B cell (primary cell): Measurements from ENCODE around the gene CRYGN. TPM values are rescaled to one million over a fixed set of nuclear protein-coding genes. Genes with fewer than 3 reads are reported as not detected.

Source experiments
- ATAC-seq: fragments of 200-7000 bp; cut with Tn5 transposase; one replicate; pipeline ENCODE4 v1.10.0; 2021; ENCODE audit warnings: low read depth, mild to moderate bottlenecking, moderate number of reproducible peaks, moderate library complexity
- CTCF ChIA-PET: fragments of 350-600 bp; sonication (Branson Sonifier 250); formaldehyde crosslinking; loops from one replicate; lab custom pipeline; 2021; ENCODE audit warnings: antibody characterized with exemption, inconsistent platforms; lab: Charles Lee
- POLR2A ChIA-PET: fragments of 350-600 bp; sonication (Branson Sonifier 250); formaldehyde crosslinking; loops from one replicate; lab custom pipeline; 2021; ENCODE audit warnings: antibody characterized with exemption; lab: Charles Lee
- DNase-seq: peaks from one replicate; pipeline ENCODE4 v3.0.0; 2013
- H2AFZ ChIP-seq: 2 replicates; pipeline ENCODE4 v1.6.1; 2012; ENCODE audit warnings: mild to moderate bottlenecking, low read depth, low read length; ENCODE audit not compliant: insufficient read depth, poor library complexity, severe bottlenecking
- H3K27ac ChIP-seq, 2 donors: 1 replicate in 1 of 2; 2 replicates in 1 of 2; pipeline ENCODE4 v1.5.1; 2012 to 2013; ENCODE audit warnings: low read length in 2 of 2, mild to moderate bottlenecking in 2 of 2, moderate library complexity in 1 of 2
- H3K27me3 ChIP-seq, 4 experiments: fragments of 200-600 bp in 1 of 4; sonication (generic) in 1 of 4; replicated peaks in 1 of 4; 1 replicate in 2 of 4; 2 replicates in 2 of 4; pipeline versions ENCODE4 v1.6.1 to v1.7.0; 2013 to 2016; ENCODE audit warnings: low read length in 3 of 4, mild to moderate bottlenecking in 2 of 4, mixed read lengths in 1 of 4, moderate library complexity in 1 of 4; ENCODE audit not compliant: insufficient read depth in 4 of 4, control insufficient read depth in 3 of 4; ENCODE audit errors: control extremely low read depth in 1 of 4
- H3K36me3 ChIP-seq, 2 experiments: replicated peaks in 1 of 2; 1 replicate in 1 of 2; 2 replicates in 1 of 2; pipeline versions ENCODE4 v1.6.1 to v1.7.1; 2013; ENCODE audit warnings: low read length in 1 of 2; ENCODE audit not compliant: insufficient read depth in 2 of 2, control insufficient read depth in 1 of 2; ENCODE audit errors: control extremely low read depth in 1 of 2, extremely low read depth in 1 of 2
- H3K4me1 ChIP-seq, 2 donors: fragments of 200-600 bp in 1 of 2; sonication (generic) in 1 of 2; 1 replicate in 1 of 2; 2 replicates in 1 of 2; pipeline versions ENCODE4 v1.5.1 to v1.6.1; 2013 to 2017; ENCODE audit warnings: low read length in 2 of 2; ENCODE audit not compliant: control insufficient read depth in 2 of 2, insufficient read depth in 2 of 2
- H3K4me2 ChIP-seq: replicated peaks from 2 replicates; pipeline ENCODE3; 2012; ENCODE audit warnings: mild to moderate bottlenecking, low read depth, low read length; ENCODE audit not compliant: poor library complexity, severe bottlenecking
- H3K4me3 ChIP-seq, 5 experiments: fragments of 200-600 bp in 1 of 5; sonication (generic) in 1 of 5; 1 replicate in 3 of 5; 2 replicates in 2 of 5; pipeline versions ENCODE4 v1.5.1 to v1.7.0; 2011 to 2016; ENCODE audit warnings: low read length in 4 of 5, mild to moderate bottlenecking in 4 of 5, low read depth in 2 of 5, control low read depth in 1 of 5, moderate library complexity in 1 of 5; ENCODE audit not compliant: insufficient read depth in 1 of 5; ENCODE audit errors: control extremely low read depth in 1 of 5, extremely low read depth in 1 of 5
- H3K79me2 ChIP-seq: fragments of 200-600 bp; sonication (generic); one replicate; pipeline ENCODE4 v1.6.0; 2016; ENCODE audit warnings: low read length; ENCODE audit not compliant: control insufficient read depth, insufficient read depth
- H3K9ac ChIP-seq: fragments of 200-600 bp; sonication (generic); 2 replicates; pipeline ENCODE4 v1.6.1; 2017; ENCODE audit warnings: mild to moderate bottlenecking, low read length, moderate library complexity
- H3K9me3 ChIP-seq, 3 donors: one replicate each; pipeline versions ENCODE4 v1.6.1 to v1.7.1; 2013; ENCODE audit warnings: low read length in 2 of 3; ENCODE audit not compliant: control insufficient read depth in 2 of 3, insufficient read depth in 1 of 3; ENCODE audit errors: control extremely low read depth in 1 of 3
- H4K20me1 ChIP-seq: 2 replicates; pipeline ENCODE4 v1.6.0; 2012; ENCODE audit warnings: mild to moderate bottlenecking, low read length; ENCODE audit not compliant: insufficient read depth, control insufficient read depth, poor library complexity, severe bottlenecking
- H3K27ac Mint-ChIP-seq: one replicate; pipeline ENCODE4 v1.8.0; 2021; ENCODE audit warnings: mixed read lengths
- H3K27me3 Mint-ChIP-seq: one replicate; pipeline ENCODE4 v1.8.0; 2021; ENCODE audit warnings: mixed read lengths
- H3K4me1 Mint-ChIP-seq: one replicate; pipeline ENCODE4 v1.8.0; 2021; ENCODE audit warnings: mixed read lengths
- H3K4me3 Mint-ChIP-seq: one replicate; pipeline ENCODE4 v1.8.0; 2021; ENCODE audit warnings: mixed read lengths
- H3K9me3 Mint-ChIP-seq: one replicate; pipeline ENCODE4 v1.8.0; 2022; ENCODE audit warnings: mixed read lengths; ENCODE audit not compliant: insufficient read depth
- EZH2 ChIP-seq: IDR thresholded peaks from 2 replicates; pipeline ENCODE4 v1.6.1; 2012; ENCODE audit warnings: borderline replicate concordance, low read depth, mild to moderate bottlenecking, moderate library complexity, low read length; ENCODE audit not compliant: insufficient read depth, poor library complexity, severe bottlenecking
- WGBS: methylation state at CpG from one replicate; pipeline ENCODE4 v1.1.5; 2013; ENCODE audit warnings: missing lambda C conversion rate; ENCODE audit not compliant: insufficient coverage; 5-methylcytosine and 5-hydroxymethylcytosine counted together
- intact Hi-C: fragments of 100-400 bp; cut with micrococcal nuclease; formaldehyde crosslinking; loops from one replicate; pipeline ENCODE4 v1.10.0; 2022
- polyA plus RNA-seq: library from polyadenylated mRNA; depleted of rRNA; stranded (reverse); fragments of >200 nt; gene quantifications from 2 replicates; pipeline ENCODE4 v1.2.3, GENCODE V29; 2012
- total RNA-seq, 2 donors: library from RNA; stranded (reverse); fragments of 120-200 nt in 1 of 2; gene quantifications; 1 replicate in 1 of 2; 2 replicates in 1 of 2; pipeline versions ENCODE4 v1.2.3 to v1.2.4, GENCODE V29; 2013 to 2022
- TF ChIP-seq, protein P1 (sequence below): fragments of 200-600 bp; IDR thresholded peaks from one replicate; pipeline ENCODE4 v1.8.0; 2022; ENCODE audit warnings: antibody characterized with exemption, mild to moderate bottlenecking

The CRYGN gene
- total and polyA plus RNA-seq, 2 donors (not counting 1 experiment from before 2014, with no cell fraction given): not detected

- no peak for ATAC-seq
- 100% methylated on average over 1 of the region's 2 CpGs for WGBS
- POLR2A ChIA-PET: no interaction called here
- Histone ChIP-seq H3K79me2 (no peaks in the 10 kb centered on the region), H3K4me1 (peaks cover 0 to 8% of the 10 kb centered on the region in 2 donors), H2AFZ (no peak overlapping the region), H3K36me3 (no peaks in the 10 kb centered on the region), H3K4me3 (no peak overlapping the region), H3K4me2 (no peak overlapping the region), H3K9ac (no peak overlapping the region), H3K27me3 (peaks cover 0 to 9% (median 2%) of the 10 kb centered on the region in 4 experiments), H3K9me3 (no peaks in the 10 kb centered on the region), H3K27ac (no peak overlapping the region), H4K20me1 (no peaks in the 10 kb centered on the region)
- peaks cover 38% of the 10 kb centered on the region for H3K27me3 Mint-ChIP-seq
- no peak for DNase-seq
- CTCF ChIA-PET: interaction anchor here (11.9 to 12.6 kb wide), 2 partner anchors 78 to 129 kb away, joined by 137 to 230 read pairs; no protein-coding TSS in a partner anchor
- no peak overlapping the region for H3K27ac Mint-ChIP-seq
- intact Hi-C loops: loop anchor here (5.0 kb wide), 1 partner anchor 311 kb away; no protein-coding TSS in a partner anchor
- H3K4me1 Mint-ChIP-seq: peaks cover 6% of the 10 kb centered on the region
- H3K9me3 Mint-ChIP-seq: no peaks in the 10 kb centered on the region
- H3K4me3 Mint-ChIP-seq: no peak overlapping the region
- no peak for TF ChIP-seq EZH2
- TF ChIP-seq, protein P1, sequence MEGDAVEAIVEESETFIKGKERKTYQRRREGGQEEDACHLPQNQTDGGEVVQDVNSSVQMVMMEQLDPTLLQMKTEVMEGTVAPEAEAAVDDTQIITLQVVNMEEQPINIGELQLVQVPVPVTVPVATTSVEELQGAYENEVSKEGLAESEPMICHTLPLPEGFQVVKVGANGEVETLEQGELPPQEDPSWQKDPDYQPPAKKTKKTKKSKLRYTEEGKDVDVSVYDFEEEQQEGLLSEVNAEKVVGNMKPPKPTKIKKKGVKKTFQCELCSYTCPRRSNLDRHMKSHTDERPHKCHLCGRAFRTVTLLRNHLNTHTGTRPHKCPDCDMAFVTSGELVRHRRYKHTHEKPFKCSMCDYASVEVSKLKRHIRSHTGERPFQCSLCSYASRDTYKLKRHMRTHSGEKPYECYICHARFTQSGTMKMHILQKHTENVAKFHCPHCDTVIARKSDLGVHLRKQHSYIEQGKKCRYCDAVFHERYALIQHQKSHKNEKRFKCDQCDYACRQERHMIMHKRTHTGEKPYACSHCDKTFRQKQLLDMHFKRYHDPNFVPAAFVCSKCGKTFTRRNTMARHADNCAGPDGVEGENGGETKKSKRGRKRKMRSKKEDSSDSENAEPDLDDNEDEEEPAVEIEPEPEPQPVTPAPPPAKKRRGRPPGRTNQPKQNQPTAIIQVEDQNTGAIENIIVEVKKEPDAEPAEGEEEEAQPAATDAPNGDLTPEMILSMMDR: no peak
Measured at GRCh38 chr7:151446412-151446811, 6.5 kb upstream of the CRYGN start.

GRCh38 chr7:151444632-151445031 is 4.7 kb upstream of the CRYGN start:
- Histone ChIP-seq H4K20me1 (no peaks in the 10 kb centered on the region), H3K27me3 (peaks cover 0 to 25% (median 7%) of the 10 kb centered on the region in 4 experiments), H3K79me2 (no peaks in the 10 kb centered on the region), H3K4me3 (no peak overlapping the region), H3K27ac (no peak overlapping the region), H3K9me3 (no peaks in the 10 kb centered on the region), H2AFZ (no peak overlapping the region), H3K36me3 (no peaks in the 10 kb centered on the region), H3K4me1 (peaks cover 0 to 8% of the 10 kb centered on the region in 2 donors), H3K4me2 (no peak overlapping the region), H3K9ac (no peak overlapping the region)
- WGBS: no CpG with 5 or more reads among the region's 1 CpG
- Mint-ChIP-seq H3K27me3 (peaks cover 42% of the 10 kb centered on the region), H3K4me1 (peaks cover 7% of the 10 kb centered on the region), H3K9me3 (no peaks in the 10 kb centered on the region), H3K27ac (no peak overlapping the region), H3K4me3 (no peak overlapping the region)
- ChIA-PET POLR2A (no interaction called here), CTCF (interaction anchor here (0.6 to 12.6 kb wide), 4 partner anchors 77 to 534 kb away, joined by 3 to 230 read pairs (median 70); no protein-coding TSS in a partner anchor)
- ATAC-seq (no peak), DNase-seq (no peak)
- intact Hi-C loops: loop anchor here (5.0 kb wide), 1 partner anchor 313 kb away; no protein-coding TSS in a partner anchor
- no peak for TF ChIP-seq EZH2
- TF ChIP-seq, protein P1: no peak
